CD4-positive, alpha-beta memory T cell (primary cell): ENCODE results near the gene KRT2. TPM values are rescaled to one million over a fixed set of nuclear protein-coding genes. Genes with fewer than 3 reads are reported as not detected.

Experiments used
- CTCF ChIA-PET: fragments of 350-600 bp; sonication (Branson Sonifier 250); formaldehyde crosslinking; loops from one replicate; lab custom pipeline; 2021; ENCODE audit warnings: inconsistent platforms; ENCODE audit not compliant: partially characterized antibody; lab: Charles Lee
- POLR2A ChIA-PET: fragments of 350-600 bp; sonication (Branson Sonifier 250); formaldehyde crosslinking; loops from one replicate; lab custom pipeline; 2021; ENCODE audit not compliant: partially characterized antibody; lab: Charles Lee
- DNase-seq, 5 donors: peaks; one replicate each; pipeline versions ENCODE4 v3.0.0 to v3.0.0-alpha.2; 2020 to 2022; ENCODE audit warnings: mixed read lengths in 1 of 5
- H3K27ac ChIP-seq: one replicate; pipeline ENCODE4 v1.7.0; 2013; ENCODE audit warnings: low read depth, low read length
- H3K27me3 ChIP-seq: 2 replicates; pipeline ENCODE4 v1.7.0; 2013; ENCODE audit warnings: mild to moderate bottlenecking, low read length, moderate library complexity; ENCODE audit not compliant: insufficient read depth
- H3K36me3 ChIP-seq: 2 replicates; pipeline ENCODE4 v1.7.0; 2013; ENCODE audit warnings: mild to moderate bottlenecking, low read length, moderate library complexity; ENCODE audit not compliant: insufficient read depth
- H3K4me1 ChIP-seq: 2 replicates; pipeline ENCODE4 v1.7.0; 2013; ENCODE audit warnings: mild to moderate bottlenecking, low read length, moderate library complexity; ENCODE audit not compliant: insufficient read depth
- H3K4me3 ChIP-seq, 2 donors: one replicate each; pipeline ENCODE4 v1.7.0; 2013; ENCODE audit warnings: low read length in 2 of 2, mild to moderate bottlenecking in 1 of 2
- H3K9me3 ChIP-seq, 2 donors: one replicate each; pipeline ENCODE4 v1.7.0; 2013; ENCODE audit warnings: low read length in 2 of 2, control low read depth in 1 of 2; ENCODE audit not compliant: control insufficient read depth in 1 of 2
- H3K27ac Mint-ChIP-seq, 7 donors: one replicate each; pipeline ENCODE4 v1.8.0; 2020 to 2021; ENCODE audit warnings: mixed read lengths in 7 of 7, mild to moderate bottlenecking in 6 of 7, inconsistent platforms in 3 of 7, moderate library complexity in 3 of 7
- H3K27me3 Mint-ChIP-seq, 2 donors: one replicate each; pipeline ENCODE4 v1.8.0; 2020 to 2021; ENCODE audit warnings: mixed read lengths in 2 of 2
- H3K36me3 Mint-ChIP-seq, 2 donors: one replicate each; pipeline ENCODE4 v1.8.0; 2020 to 2021; ENCODE audit warnings: mixed read lengths in 2 of 2, inconsistent platforms in 1 of 2, mild to moderate bottlenecking in 1 of 2
- H3K4me1 Mint-ChIP-seq, 4 donors: one replicate each; pipeline ENCODE4 v1.8.0; 2020 to 2021; ENCODE audit warnings: mixed read lengths in 4 of 4, mild to moderate bottlenecking in 1 of 4
- H3K4me3 Mint-ChIP-seq, 8 donors: one replicate each; pipeline ENCODE4 v1.8.0; 2020 to 2021; ENCODE audit warnings: mixed read lengths in 8 of 8, mild to moderate bottlenecking in 7 of 8, moderate library complexity in 6 of 8, inconsistent platforms in 3 of 8
- H3K9me3 Mint-ChIP-seq, 8 donors: one replicate each; pipeline ENCODE4 v1.8.0; 2020 to 2021; ENCODE audit warnings: mixed read lengths in 8 of 8, mild to moderate bottlenecking in 5 of 8, inconsistent platforms in 3 of 8, moderate library complexity in 1 of 8
- intact Hi-C: fragments of 100-400 bp; cut with micrococcal nuclease; formaldehyde crosslinking; loops from one replicate; pipeline ENCODE4 v1.15.1; 2023
- polyA plus RNA-seq, 2 donors: library from polyadenylated mRNA; unstranded; fragments of 300-500 nt; fragmentation: Illumina TruSeq; gene quantifications; one replicate each; pipeline ENCODE4 v1.2.3, GENCODE V29; 2021
- total RNA-seq, 2 experiments: library from RNA; stranded (reverse); gene quantifications; one replicate each; pipeline ENCODE4 v1.2.3, GENCODE V29; 2021

KRT2 gene
- total and polyA plus RNA-seq, 4 experiments from 2014 or later, result 0.08 to 0.39 (median 0.21) TPM

DNA sequence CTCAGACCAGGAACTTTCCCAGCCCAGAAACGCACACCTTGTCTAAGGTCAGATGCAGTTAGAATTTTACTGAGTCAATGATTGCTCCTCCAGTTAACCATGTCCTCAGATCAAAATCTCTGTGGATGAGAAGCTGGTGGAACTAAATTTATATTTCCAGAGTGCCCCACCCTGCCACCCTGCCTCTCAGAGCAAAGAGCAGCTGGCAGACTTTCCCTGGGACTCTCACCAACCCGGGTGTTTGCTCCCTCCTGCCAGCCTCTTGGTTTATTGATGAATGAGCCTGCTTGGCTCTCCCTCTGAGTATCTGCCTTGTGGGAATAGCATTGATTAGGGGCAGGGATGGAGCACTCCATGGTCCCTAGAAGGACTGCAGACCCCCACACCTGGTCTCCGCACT, 34.1 kb upstream of the KRT2 start:
- ChIA-PET POLR2A (no interaction called here), CTCF (no interaction called here)
- Mint-ChIP-seq H3K4me3 (no peak overlapping the region), H3K9me3 (no peaks in the 10 kb centered on the region), H3K27ac (no peak overlapping the region), H3K36me3 (no peaks in the 10 kb centered on the region), H3K27me3 (peaks cover 2 to 20% of the 10 kb centered on the region in 2 donors), H3K4me1 (peaks cover 11 to 36% (median 24%) of the 10 kb centered on the region in 4 donors)
- Histone ChIP-seq H3K27me3 (no peaks in the 10 kb centered on the region), H3K4me3 (no peak overlapping the region), H3K4me1 (peaks cover 15% of the 10 kb centered on the region), H3K27ac (no peak overlapping the region), H3K36me3 (no peaks in the 10 kb centered on the region), H3K9me3 (no peaks in the 10 kb centered on the region)
- intact Hi-C loops, result no loop called here
- no peak for DNase-seq

DNA sequence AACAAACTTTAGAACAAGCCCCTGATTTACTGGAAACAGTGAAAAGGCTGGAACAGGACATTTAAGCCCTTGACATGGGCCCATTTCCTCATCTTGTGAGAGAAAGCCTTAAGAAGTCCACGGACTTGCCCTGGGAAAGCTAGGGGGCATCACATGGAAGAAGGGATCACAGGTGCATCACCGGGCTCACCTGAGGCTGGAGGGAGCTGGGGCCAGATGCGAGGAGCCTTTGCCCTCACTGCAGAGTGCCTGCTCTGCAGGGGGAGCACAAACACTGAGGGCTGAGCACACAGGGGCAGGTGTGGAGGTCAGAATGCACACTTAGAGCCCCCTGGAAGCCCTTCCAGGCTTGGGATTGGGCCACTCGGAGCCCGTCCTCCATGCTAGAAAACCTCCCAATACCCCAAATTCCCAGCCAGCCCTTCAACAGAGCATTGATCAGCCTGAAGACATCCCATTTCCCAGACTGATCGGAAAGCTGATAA, 33.4 kb upstream of the KRT2 start:
- ChIA-PET POLR2A (no interaction called here), CTCF (interaction anchor here (0.7 kb wide), 1 partner anchor 9 kb away, joined by 3 read pairs; no protein-coding TSS in a partner anchor)
- Mint-ChIP-seq H3K27ac (no peak overlapping the region), H3K36me3 (no peaks in the 10 kb centered on the region), H3K4me1 (peaks cover 8 to 34% (median 22%) of the 10 kb centered on the region in 4 donors), H3K27me3 (peaks cover 2 to 20% of the 10 kb centered on the region in 2 donors), H3K4me3 (no peak overlapping the region), H3K9me3 (no peaks in the 10 kb centered on the region)
- H3K27me3 ChIP-seq, result no peaks in the 10 kb centered on the region
- H3K9me3 ChIP-seq, result no peaks in the 10 kb centered on the region
- H3K4me3 ChIP-seq, result no peak overlapping the region
- H3K27ac ChIP-seq, result no peak overlapping the region
- DNase-seq, result no peak
- no peaks in the 10 kb centered on the region for H3K36me3 ChIP-seq
- H3K4me1 ChIP-seq, result peaks cover 12% of the 10 kb centered on the region
- intact Hi-C loops, result no loop called here

DNA sequence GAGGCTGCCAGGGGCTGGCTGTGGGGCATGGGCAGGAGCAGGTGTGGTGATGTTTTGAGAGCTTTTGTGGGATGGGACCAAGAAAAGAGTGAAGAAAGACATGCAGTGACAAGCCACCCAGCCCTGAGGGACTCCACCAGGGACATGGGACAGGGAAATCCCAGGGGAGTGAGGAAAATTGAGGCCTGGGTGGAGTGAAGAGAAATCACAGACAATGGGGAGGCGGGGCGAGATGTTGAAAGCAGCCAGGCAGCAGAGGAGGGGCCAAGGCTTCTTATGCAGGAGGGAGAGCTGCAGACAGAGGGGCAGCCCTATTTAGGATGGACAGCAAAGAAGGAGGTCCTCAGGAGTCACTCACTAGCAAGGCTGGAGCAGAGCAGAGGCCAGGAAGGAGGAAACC, 32.4 kb upstream of the KRT2 start:
- CTCF ChIA-PET, result no interaction called here

DNA sequence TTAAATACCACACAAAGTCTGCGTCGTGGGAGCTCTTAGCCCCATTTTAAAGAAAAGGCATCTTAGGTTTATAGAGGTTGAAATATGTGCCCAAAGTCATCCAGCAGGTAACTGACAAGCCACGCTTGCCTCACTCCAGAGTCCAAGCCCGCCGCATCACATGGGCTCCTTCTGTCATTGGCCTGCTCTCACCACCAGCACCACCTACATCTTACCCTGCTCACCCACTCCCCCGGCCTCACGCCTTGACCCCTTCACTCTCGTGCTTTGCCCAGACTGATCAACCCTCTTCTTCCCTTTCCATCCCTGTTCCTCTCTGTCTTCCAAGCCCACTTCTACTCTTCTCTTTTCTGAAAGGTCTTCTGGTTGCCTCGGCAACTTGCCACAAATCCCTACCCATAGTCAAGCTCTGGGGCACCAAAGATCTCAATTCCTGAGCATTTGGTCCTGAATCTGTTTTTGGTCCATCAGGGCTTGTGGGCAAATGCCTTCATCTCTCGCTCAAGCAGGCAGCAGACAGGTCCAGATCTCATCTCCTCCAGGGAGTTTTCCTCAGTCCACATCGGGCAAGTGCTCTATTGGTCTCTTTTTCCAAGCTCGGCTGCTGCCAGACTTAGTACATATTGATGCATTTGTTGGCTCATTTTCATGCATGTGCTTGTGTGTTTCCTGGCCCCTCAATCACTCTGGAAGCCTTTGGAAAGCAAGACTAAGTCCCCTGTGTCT, 31.7 kb upstream of the KRT2 start:
- POLR2A ChIA-PET, result no interaction called here

More for the DNA sequence above, 32.4 kb upstream of the KRT2 start:
- no peak overlapping the region for H3K4me3 ChIP-seq
- Mint-ChIP-seq H3K27ac (no peak overlapping the region), H3K36me3 (no peaks in the 10 kb centered on the region), H3K9me3 (no peaks in the 10 kb centered on the region), H3K4me1 (peaks cover 8 to 28% (median 18%) of the 10 kb centered on the region in 4 donors), H3K27me3 (peaks cover 3 to 23% of the 10 kb centered on the region in 2 donors), H3K4me3 (no peak overlapping the region)
- DNase-seq, result no peak
- intact Hi-C loops, result no loop called here
- H3K27ac ChIP-seq, result no peak overlapping the region
- POLR2A ChIA-PET, result no interaction called here
- peaks cover 11% of the 10 kb centered on the region for H3K4me1 ChIP-seq
- no peaks in the 10 kb centered on the region for H3K36me3 ChIP-seq
- H3K27me3 ChIP-seq, result no peaks in the 10 kb centered on the region
- no peaks in the 10 kb centered on the region for H3K9me3 ChIP-seq

DNA sequence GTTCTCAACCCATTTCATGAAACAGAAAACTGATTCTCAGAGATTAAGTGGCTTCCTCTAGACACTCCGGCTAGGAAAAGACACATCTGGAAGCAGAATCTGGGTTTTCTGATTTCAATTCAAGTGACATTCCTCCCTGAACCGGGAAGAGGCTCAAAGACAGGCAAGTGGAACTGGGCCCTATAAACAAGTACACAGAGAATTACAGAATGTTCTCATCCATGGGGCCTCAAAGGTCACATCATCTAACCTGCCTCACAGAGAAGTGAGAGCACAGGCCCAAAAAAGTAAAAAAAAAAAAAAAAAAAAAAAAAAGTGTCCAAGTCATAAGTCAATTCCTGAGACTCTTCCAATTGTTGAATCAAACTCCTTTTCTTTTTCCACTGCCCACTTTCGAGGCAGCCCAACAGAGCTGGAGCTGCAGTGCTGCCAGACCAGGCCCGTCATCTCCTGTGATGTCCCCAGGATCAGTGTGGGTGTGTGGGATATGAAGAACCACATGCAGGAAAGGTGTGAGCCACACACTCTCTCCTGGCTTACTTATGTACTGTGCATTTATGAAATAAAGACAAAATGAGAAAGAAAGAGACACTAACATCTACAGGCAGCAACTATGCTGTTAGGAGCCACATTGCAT, 31.0 kb upstream of the KRT2 start:
- peak overlapping the region in 1 of 8 donors; percentile 25 for H3K4me3 Mint-ChIP-seq
- peak overlapping the region in 1 of 7 donors; percentile 36 for H3K27ac Mint-ChIP-seq
- peaks cover 5 to 25% of the 10 kb centered on the region in 2 donors for H3K27me3 Mint-ChIP-seq
- H3K9me3 ChIP-seq, result no peaks in the 10 kb centered on the region
- H3K9me3 Mint-ChIP-seq, result no peaks in the 10 kb centered on the region
- H3K4me1 Mint-ChIP-seq, result peaks cover 8 to 27% (median 18%) of the 10 kb centered on the region in 4 donors
- no peaks in the 10 kb centered on the region for H3K36me3 Mint-ChIP-seq
- DNase-seq, result no peak
- no peaks in the 10 kb centered on the region for H3K36me3 ChIP-seq
- ChIA-PET CTCF (interaction anchor here (0.8 kb wide), 1 partner anchor 297 kb away, joined by 3 read pairs; no protein-coding TSS in a partner anchor), POLR2A (no interaction called here)
- intact Hi-C loops, result no loop called here
- no peak overlapping the region for H3K4me3 ChIP-seq
- H3K4me1 ChIP-seq, result peaks cover 11% of the 10 kb centered on the region
- no peaks in the 10 kb centered on the region for H3K27me3 ChIP-seq
- no peak overlapping the region for H3K27ac ChIP-seq

More for the DNA sequence above, 31.7 kb upstream of the KRT2 start:
- peaks cover 5 to 25% of the 10 kb centered on the region in 2 donors for H3K27me3 Mint-ChIP-seq
- Histone ChIP-seq H3K4me3 (no peak overlapping the region), H3K36me3 (no peaks in the 10 kb centered on the region), H3K27ac (no peak overlapping the region), H3K9me3 (no peaks in the 10 kb centered on the region), H3K4me1 (peaks cover 11% of the 10 kb centered on the region), H3K27me3 (no peaks in the 10 kb centered on the region)
- intact Hi-C loops, result no loop called here
- H3K36me3 Mint-ChIP-seq, result no peaks in the 10 kb centered on the region
- peak overlapping the region in 2 of 7 donors; percentile 24 to 80 for H3K27ac Mint-ChIP-seq
- CTCF ChIA-PET, result interaction anchor here (0.8 kb wide), 1 partner anchor 297 kb away, joined by 3 read pairs; no protein-coding TSS in a partner anchor
- DNase-seq, result no peak
- peaks cover 8 to 28% (median 18%) of the 10 kb centered on the region in 4 donors for H3K4me1 Mint-ChIP-seq
- H3K4me3 Mint-ChIP-seq, result no peak overlapping the region
- H3K9me3 Mint-ChIP-seq, result no peaks in the 10 kb centered on the region

DNA sequence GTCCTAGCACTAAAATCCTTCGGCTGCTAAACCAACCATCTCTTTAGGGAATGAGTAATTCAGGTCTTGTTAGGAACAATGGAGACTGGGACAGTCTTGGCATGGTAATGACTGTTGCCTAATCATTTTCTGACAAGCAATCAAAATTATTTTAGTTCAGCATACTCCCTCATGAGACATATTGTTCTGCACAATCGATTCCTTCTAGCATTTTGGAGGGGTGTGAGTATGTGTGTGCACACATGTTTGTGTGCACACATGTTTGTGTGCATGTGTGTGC, 30.3 kb upstream of the KRT2 start:
- Histone ChIP-seq H3K36me3 (no peaks in the 10 kb centered on the region), H3K27ac (no peak overlapping the region), H3K27me3 (no peaks in the 10 kb centered on the region), H3K9me3 (no peaks in the 10 kb centered on the region), H3K4me1 (peaks cover 11% of the 10 kb centered on the region), H3K4me3 (no peak overlapping the region)
- peak overlapping the region in 1 of 7 donors; percentile 59 for H3K27ac Mint-ChIP-seq
- DNase-seq, result no peak
- no peaks in the 10 kb centered on the region for H3K9me3 Mint-ChIP-seq
- POLR2A ChIA-PET, result no interaction called here
- H3K4me3 Mint-ChIP-seq, result no peak overlapping the region
- peaks cover 5 to 21% of the 10 kb centered on the region in 2 donors for H3K27me3 Mint-ChIP-seq
- H3K36me3 Mint-ChIP-seq, result no peaks in the 10 kb centered on the region
- intact Hi-C loops, result no loop called here
- CTCF ChIA-PET, result interaction anchor here (1.1 kb wide), 1 partner anchor 198 kb away, joined by 3 read pairs; no protein-coding TSS in a partner anchor
- peaks cover 5 to 21% (median 15%) of the 10 kb centered on the region in 4 donors for H3K4me1 Mint-ChIP-seq
